HEK293 (cell line): ENCODE data around the gene DEFB125.

Experiments
- REPIN1 ChIP-seq: fragments of 450-650 bp; formaldehyde crosslinking; IDR thresholded peaks from 2 replicates; pipeline ENCODE4 v1.5.1; 2017; ENCODE audit warnings: missing biosample characterization, missing genetic modification characterization, low read depth
- ZNF23 ChIP-seq: fragments of 450-650 bp; formaldehyde crosslinking; IDR thresholded peaks from 2 replicates; pipeline ENCODE4 v1.5.1; 2016; ENCODE audit warnings: missing biosample characterization, missing genetic modification characterization, borderline replicate concordance
- ZNF366 ChIP-seq: fragments of 450-650 bp; formaldehyde crosslinking; conservative IDR thresholded peaks from 2 replicates; pipeline ENCODE4 v1.5.1; 2016; ENCODE audit warnings: missing biosample characterization, missing genetic modification characterization
- TF ChIP-seq, protein P1 (sequence below): fragments of 450-650 bp; formaldehyde crosslinking; conservative IDR thresholded peaks from 2 replicates; pipeline ENCODE4 v1.5.1; 2016; ENCODE audit warnings: low read depth, missing biosample characterization, missing genetic modification characterization
- TF ChIP-seq, protein P2 (sequence below): fragments of 450-650 bp; formaldehyde crosslinking; IDR thresholded peaks from 2 replicates; pipeline ENCODE4 v1.5.1; 2016; ENCODE audit warnings: missing biosample characterization, missing genetic modification characterization
- TF ChIP-seq, protein P3 (sequence below): fragments of 450-650 bp; formaldehyde crosslinking; IDR thresholded peaks from 2 replicates; pipeline ENCODE4 v1.5.1; 2016; ENCODE audit warnings: missing biosample characterization, missing genetic modification characterization
- TF ChIP-seq, protein P4 (sequence below): fragments of 450-650 bp; formaldehyde crosslinking; IDR thresholded peaks from 2 replicates; pipeline ENCODE4 v1.5.1; 2016; ENCODE audit warnings: missing biosample characterization, missing genetic modification characterization
- TF ChIP-seq, protein P5 (sequence below): fragments of 450-650 bp; formaldehyde crosslinking; IDR thresholded peaks from 2 replicates; pipeline ENCODE4 v1.5.1; 2016; ENCODE audit warnings: missing biosample characterization, missing genetic modification characterization

DNA sequence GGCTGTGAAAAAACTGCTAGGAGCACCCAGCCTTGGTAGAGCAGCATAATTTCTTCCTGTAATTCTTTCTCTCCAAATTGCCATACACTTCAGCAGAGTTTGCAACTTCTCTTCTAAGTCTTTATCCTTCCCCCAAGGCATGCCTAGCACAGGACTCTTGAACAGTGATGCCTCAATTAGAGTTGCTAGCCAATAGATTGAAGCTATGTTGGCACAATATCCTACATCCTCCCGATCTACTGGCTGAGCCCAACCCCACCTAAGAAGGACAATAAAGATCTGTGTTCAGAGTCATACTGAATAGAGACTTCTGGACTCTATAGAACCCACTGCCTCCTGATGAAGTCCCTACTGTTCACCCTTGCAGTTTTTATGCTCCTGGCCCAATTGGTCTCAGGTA is 54.8 kb downstream of the DEFB125 start, which contains the start of gene DEFB126:
- TF ChIP-seq ZNF366 (tag by site-specific recombination) (no peak), ZNF23 (tag by site-specific recombination) (no peak), REPIN1 (no peak)
- TF ChIP-seq, protein P1, sequence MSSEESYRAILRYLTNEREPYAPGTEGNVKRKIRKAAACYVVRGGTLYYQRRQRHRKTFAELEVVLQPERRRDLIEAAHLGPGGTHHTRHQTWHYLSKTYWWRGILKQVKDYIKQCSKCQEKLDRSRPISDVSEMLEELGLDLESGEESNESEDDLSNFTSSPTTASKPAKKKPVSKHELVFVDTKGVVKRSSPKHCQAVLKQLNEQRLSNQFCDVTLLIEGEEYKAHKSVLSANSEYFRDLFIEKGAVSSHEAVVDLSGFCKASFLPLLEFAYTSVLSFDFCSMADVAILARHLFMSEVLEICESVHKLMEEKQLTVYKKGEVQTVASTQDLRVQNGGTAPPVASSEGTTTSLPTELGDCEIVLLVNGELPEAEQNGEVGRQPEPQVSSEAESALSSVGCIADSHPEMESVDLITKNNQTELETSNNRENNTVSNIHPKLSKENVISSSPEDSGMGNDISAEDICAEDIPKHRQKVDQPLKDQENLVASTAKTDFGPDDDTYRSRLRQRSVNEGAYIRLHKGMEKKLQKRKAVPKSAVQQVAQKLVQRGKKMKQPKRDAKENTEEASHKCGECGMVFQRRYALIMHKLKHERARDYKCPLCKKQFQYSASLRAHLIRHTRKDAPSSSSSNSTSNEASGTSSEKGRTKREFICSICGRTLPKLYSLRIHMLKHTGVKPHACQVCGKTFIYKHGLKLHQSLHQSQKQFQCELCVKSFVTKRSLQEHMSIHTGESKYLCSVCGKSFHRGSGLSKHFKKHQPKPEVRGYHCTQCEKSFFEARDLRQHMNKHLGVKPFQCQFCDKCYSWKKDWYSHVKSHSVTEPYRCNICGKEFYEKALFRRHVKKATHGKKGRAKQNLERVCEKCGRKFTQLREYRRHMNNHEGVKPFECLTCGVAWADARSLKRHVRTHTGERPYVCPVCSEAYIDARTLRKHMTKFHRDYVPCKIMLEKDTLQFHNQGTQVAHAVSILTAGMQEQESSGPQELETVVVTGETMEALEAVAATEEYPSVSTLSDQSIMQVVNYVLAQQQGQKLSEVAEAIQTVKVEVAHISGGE = no peak
- TF ChIP-seq, protein P2, sequence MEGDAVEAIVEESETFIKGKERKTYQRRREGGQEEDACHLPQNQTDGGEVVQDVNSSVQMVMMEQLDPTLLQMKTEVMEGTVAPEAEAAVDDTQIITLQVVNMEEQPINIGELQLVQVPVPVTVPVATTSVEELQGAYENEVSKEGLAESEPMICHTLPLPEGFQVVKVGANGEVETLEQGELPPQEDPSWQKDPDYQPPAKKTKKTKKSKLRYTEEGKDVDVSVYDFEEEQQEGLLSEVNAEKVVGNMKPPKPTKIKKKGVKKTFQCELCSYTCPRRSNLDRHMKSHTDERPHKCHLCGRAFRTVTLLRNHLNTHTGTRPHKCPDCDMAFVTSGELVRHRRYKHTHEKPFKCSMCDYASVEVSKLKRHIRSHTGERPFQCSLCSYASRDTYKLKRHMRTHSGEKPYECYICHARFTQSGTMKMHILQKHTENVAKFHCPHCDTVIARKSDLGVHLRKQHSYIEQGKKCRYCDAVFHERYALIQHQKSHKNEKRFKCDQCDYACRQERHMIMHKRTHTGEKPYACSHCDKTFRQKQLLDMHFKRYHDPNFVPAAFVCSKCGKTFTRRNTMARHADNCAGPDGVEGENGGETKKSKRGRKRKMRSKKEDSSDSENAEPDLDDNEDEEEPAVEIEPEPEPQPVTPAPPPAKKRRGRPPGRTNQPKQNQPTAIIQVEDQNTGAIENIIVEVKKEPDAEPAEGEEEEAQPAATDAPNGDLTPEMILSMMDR = no peak
- TF ChIP-seq, protein P3, sequence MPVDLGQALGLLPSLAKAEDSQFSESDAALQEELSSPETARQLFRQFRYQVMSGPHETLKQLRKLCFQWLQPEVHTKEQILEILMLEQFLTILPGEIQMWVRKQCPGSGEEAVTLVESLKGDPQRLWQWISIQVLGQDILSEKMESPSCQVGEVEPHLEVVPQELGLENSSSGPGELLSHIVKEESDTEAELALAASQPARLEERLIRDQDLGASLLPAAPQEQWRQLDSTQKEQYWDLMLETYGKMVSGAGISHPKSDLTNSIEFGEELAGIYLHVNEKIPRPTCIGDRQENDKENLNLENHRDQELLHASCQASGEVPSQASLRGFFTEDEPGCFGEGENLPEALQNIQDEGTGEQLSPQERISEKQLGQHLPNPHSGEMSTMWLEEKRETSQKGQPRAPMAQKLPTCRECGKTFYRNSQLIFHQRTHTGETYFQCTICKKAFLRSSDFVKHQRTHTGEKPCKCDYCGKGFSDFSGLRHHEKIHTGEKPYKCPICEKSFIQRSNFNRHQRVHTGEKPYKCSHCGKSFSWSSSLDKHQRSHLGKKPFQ (tag by site-specific recombination) = no peak
- TF ChIP-seq, protein P4, sequence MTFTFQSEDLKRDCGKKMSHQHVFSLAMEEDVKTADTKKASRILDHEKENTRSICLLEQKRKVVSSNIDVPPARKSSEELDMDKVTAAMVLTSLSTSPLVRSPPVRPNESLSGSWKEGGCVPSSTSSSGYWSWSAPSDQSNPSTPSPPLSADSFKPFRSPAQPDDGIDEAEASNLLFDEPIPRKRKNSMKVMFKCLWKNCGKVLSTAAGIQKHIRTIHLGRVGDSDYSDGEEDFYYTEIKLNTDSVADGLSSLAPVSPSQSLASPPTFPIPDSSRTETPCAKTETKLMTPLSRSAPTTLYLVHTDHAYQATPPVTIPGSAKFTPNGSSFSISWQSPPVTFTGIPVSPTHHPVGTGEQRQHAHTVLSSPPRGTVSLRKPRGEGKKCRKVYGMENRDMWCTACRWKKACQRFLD (tag by site-specific recombination) = no peak
- TF ChIP-seq, protein P5, sequence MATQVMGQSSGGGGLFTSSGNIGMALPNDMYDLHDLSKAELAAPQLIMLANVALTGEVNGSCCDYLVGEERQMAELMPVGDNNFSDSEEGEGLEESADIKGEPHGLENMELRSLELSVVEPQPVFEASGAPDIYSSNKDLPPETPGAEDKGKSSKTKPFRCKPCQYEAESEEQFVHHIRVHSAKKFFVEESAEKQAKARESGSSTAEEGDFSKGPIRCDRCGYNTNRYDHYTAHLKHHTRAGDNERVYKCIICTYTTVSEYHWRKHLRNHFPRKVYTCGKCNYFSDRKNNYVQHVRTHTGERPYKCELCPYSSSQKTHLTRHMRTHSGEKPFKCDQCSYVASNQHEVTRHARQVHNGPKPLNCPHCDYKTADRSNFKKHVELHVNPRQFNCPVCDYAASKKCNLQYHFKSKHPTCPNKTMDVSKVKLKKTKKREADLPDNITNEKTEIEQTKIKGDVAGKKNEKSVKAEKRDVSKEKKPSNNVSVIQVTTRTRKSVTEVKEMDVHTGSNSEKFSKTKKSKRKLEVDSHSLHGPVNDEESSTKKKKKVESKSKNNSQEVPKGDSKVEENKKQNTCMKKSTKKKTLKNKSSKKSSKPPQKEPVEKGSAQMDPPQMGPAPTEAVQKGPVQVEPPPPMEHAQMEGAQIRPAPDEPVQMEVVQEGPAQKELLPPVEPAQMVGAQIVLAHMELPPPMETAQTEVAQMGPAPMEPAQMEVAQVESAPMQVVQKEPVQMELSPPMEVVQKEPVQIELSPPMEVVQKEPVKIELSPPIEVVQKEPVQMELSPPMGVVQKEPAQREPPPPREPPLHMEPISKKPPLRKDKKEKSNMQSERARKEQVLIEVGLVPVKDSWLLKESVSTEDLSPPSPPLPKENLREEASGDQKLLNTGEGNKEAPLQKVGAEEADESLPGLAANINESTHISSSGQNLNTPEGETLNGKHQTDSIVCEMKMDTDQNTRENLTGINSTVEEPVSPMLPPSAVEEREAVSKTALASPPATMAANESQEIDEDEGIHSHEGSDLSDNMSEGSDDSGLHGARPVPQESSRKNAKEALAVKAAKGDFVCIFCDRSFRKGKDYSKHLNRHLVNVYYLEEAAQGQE (tag by site-specific recombination) = no peak
